ENCODE measurements around the gene TSPAN31. TPM values are rescaled to one million over a fixed set of nuclear protein-coding genes. Genes with fewer than 3 reads are reported as not detected.

Gene TSPAN31
- total and polyA plus RNA-seq, 9 of the 15 experiments (the other 6 are each of a cell fraction or from before 2014, with no cell fraction given): 11.3 to 26.4 (median 14.3) TPM

- H3K4me1 ChIP-seq (replicated peaks in 1 of 2; ENCODE audit: control insufficient read depth in 2 of 2, insufficient read depth in 2 of 2, low read length in 2 of 2): peaks cover 14 to 16% of the 10 kb centered on the region in 2 experiments; a peak in 4 of 5 replicates
- H3K27ac ChIP-seq (ENCODE audit: extremely low read depth, low read depth, low read length): peak overlapping the region; percentile 84; the same call in 2 of the 3 replicates
- FAIRE-seq (no peak), ATAC-seq (peak; percentile 2; the same call in 2 of the 3 replicates), DNase-seq (ENCODE audit: extremely low read depth in 1 of 4, low spot score in 3 of 4) (peak in 1 of 4 experiments; percentile 18)
- 47% methylated on average over 3 of the region's 3 CpGs for WGBS (ENCODE audit: insufficient coverage, low coverage, missing lambda C conversion rate)
- TF ChIP-seq RBFOX2 (IDR thresholded peaks at IDR 0.05; ENCODE audit: low read depth, low read length) (peak; percentile 28; the same call in 1 of the 2 replicates), ZBTB17 (CRISPR knock-in tag; IDR thresholded peaks at IDR 0.05) (peak; percentile 50; the same call in 1 of the 2 replicates), ZBTB12 (CRISPR knock-in tag; IDR thresholded peaks at IDR 0.05) (no peak), POLR2AphosphoS2 (IDR thresholded peaks at IDR 0.05; ENCODE audit: low read length) (peak; percentile 9), ZNF232 (CRISPR knock-in tag; IDR thresholded peaks at IDR 0.05) (no peak), SUPT5H (IDR thresholded peaks at IDR 0.05) (0 out of 2 replicates have a peak, but pooled peaks have one; percentile 0), HNRNPUL1 (IDR thresholded peaks at IDR 0.05; ENCODE audit: low read length) (no peak), ZNF436 (CRISPR knock-in tag; IDR thresholded peaks at IDR 0.05) (no peak), VEZF1 (CRISPR knock-in tag; IDR thresholded peaks at IDR 0.05) (0 out of 2 replicates have a peak, but pooled peaks have one; percentile 16), XRCC3 (IDR thresholded peaks at IDR 0.05) (no peak), E2F8 (IDR thresholded peaks at IDR 0.05; ENCODE audit: low read depth, partially characterized antibody) (peak; percentile 9)
- H3K4me3 ChIP-seq: peak overlapping the region; percentile 59
- ChIA-PET POLR2A (interaction anchor here (0.6 to 2.5 kb wide), 4 partner anchors 8 to 184 kb away, joined by 3 to 15 read pairs (median 3); no protein-coding TSS in a partner anchor), CTCF (ENCODE audit: low intra/inter-chr PET ratio) (no interaction called here)
- in situ Hi-C loops (cut with MboI): loop anchor here (10.0 kb wide), 1 partner anchor 431 kb away; no protein-coding TSS in a partner anchor
- H3K9me1 ChIP-seq (ENCODE audit: control insufficient read depth, insufficient read depth, low read length): no peaks in the 10 kb centered on the region
- no peak overlapping the region for H2AFZ ChIP-seq (ENCODE audit: low read depth, low read length)
- H3K79me2 ChIP-seq (ENCODE audit: control insufficient read depth, insufficient read depth, low read length): peaks cover 30% of the 10 kb centered on the region
- H3K36me3 ChIP-seq (ENCODE audit: control insufficient read depth, insufficient read depth, low read length): peaks cover 50% of the 10 kb centered on the region
- peaks cover 0 to 3% of the 10 kb centered on the region in 2 experiments; a peak in 2 of 5 replicates for H3K27me3 ChIP-seq (ENCODE audit: control insufficient read depth in 2 of 2, insufficient read depth in 2 of 2, low read length in 2 of 2)
- no peaks in the 10 kb centered on the region for H4K20me1 ChIP-seq (replicated peaks; ENCODE audit: control insufficient read depth, insufficient read depth, low read length)
- H3K9ac ChIP-seq (ENCODE audit: insufficient read depth in 1 of 2, low read depth in 2 of 2, low read length in 2 of 2): no peak overlapping the region; a peak in 1 of 4 replicates
- H3K9me3 ChIP-seq (replicated peaks; ENCODE audit: control insufficient read depth, insufficient read depth, low read depth, low read length): no peaks in the 10 kb centered on the region
- H3K4me2 ChIP-seq (ENCODE audit: insufficient read depth, low read length): peak overlapping the region; percentile 88
- intact Hi-C loops (cut with micrococcal nuclease): no loop called here
- TSS peak; percentile 59 for BruUV-seq (replicated peaks)
Measured at GRCh38 chr12:57746025-57746424, 1.2 kb downstream of the TSPAN31 start.

All from K562 (cell line).